Activated CD4-positive, alpha-beta T cell treated with anti-CD3 and anti-CD28 coated beads, Interleukin-2, amount 10 ng/mL, durations not matched to agents 7 days and 5 days (primary cell): Measurements from ENCODE around the gene CD8B2. TPM values are rescaled to one million over a fixed set of nuclear protein-coding genes. Genes with fewer than 3 reads are reported as not detected.
A peak's percentile ranks its signal among the peaks of the same experiment; 100 is the strongest.
"Not testable (repeated sequence)": the region's sequence is repeated elsewhere in the genome, so short reads cannot be mapped to it uniquely, and the experiment has no call there.

Source experiments
- CTCF ChIA-PET: fragments of 350-600 bp; sonication (Branson Sonifier 250); formaldehyde crosslinking; loops from one replicate; lab custom pipeline; 2021; ENCODE audit warnings: antibody characterized with exemption; lab: Charles Lee
- POLR2A ChIA-PET: fragments of 350-600 bp; sonication (Branson Sonifier 250); formaldehyde crosslinking; loops from one replicate; lab custom pipeline; 2021; ENCODE audit warnings: antibody characterized with exemption; lab: Charles Lee
- DNase-seq: peaks from one replicate; pipeline ENCODE4 v3.0.0-alpha.2; 2020
- H3K27ac Mint-ChIP-seq: one replicate; pipeline ENCODE4 v1.8.0; 2021; ENCODE audit warnings: mild to moderate bottlenecking, moderate library complexity, mixed read lengths
- H3K27me3 Mint-ChIP-seq: one replicate; pipeline ENCODE4 v1.8.0; 2021; ENCODE audit warnings: mixed read lengths
- H3K36me3 Mint-ChIP-seq: one replicate; pipeline ENCODE4 v1.8.0; 2021; ENCODE audit warnings: low read depth, mixed read lengths
- H3K4me1 Mint-ChIP-seq: one replicate; pipeline ENCODE4 v1.8.0; 2021; ENCODE audit warnings: mixed read lengths
- H3K4me3 Mint-ChIP-seq: one replicate; pipeline ENCODE4 v1.8.0; 2021; ENCODE audit warnings: mild to moderate bottlenecking, moderate library complexity, mixed read lengths
- H3K9me3 Mint-ChIP-seq: one replicate; pipeline ENCODE4 v1.8.0; 2021; ENCODE audit warnings: mixed read lengths
- total RNA-seq, 2 experiments: library from RNA; stranded (reverse); gene quantifications; one replicate each; pipeline ENCODE4 v1.2.3, GENCODE V29; 2021

CD8B2 gene
- total RNA-seq: not detected

- CTCF ChIA-PET, DNase-seq, POLR2A ChIA-PET, H3K4me3 Mint-ChIP-seq, H3K36me3 Mint-ChIP-seq, H3K9me3 Mint-ChIP-seq, H3K27ac Mint-ChIP-seq, H3K4me1 Mint-ChIP-seq: not testable (repeated sequence)
- peaks cover 15% of the 10 kb centered on the region for H3K27me3 Mint-ChIP-seq
Observed at GRCh38 chr2:106486551-106487385, at the start of gene CD8B2. Gene CD8B2, plus strand, starts transcription at chr2:106487364. Its CDS starts 63 bp downstream, at chr2:106487427.

- H3K9me3 Mint-ChIP-seq, H3K4me3 Mint-ChIP-seq, H3K27ac Mint-ChIP-seq, H3K36me3 Mint-ChIP-seq, POLR2A ChIA-PET, H3K4me1 Mint-ChIP-seq, H3K27me3 Mint-ChIP-seq: not testable (repeated sequence)
- peak; percentile 11 for DNase-seq
- CTCF ChIA-PET: interaction anchor here (0.6 kb wide), 1 partner anchor 111 kb away, joined by 3 read pairs; no protein-coding TSS in a partner anchor
Observed at GRCh38 chr2:106461882-106462281, 25.3 kb upstream of the CD8B2 start.

- DNase-seq, H3K4me3 Mint-ChIP-seq, H3K27ac Mint-ChIP-seq, H3K4me1 Mint-ChIP-seq, H3K9me3 Mint-ChIP-seq, POLR2A ChIA-PET, CTCF ChIA-PET, H3K36me3 Mint-ChIP-seq, H3K27me3 Mint-ChIP-seq: not testable (repeated sequence)
Observed at GRCh38 chr2:106467516-106467915, 19.6 kb upstream of the CD8B2 start.

- H3K9me3 Mint-ChIP-seq, H3K27ac Mint-ChIP-seq, H3K27me3 Mint-ChIP-seq, H3K36me3 Mint-ChIP-seq, CTCF ChIA-PET, POLR2A ChIA-PET, H3K4me3 Mint-ChIP-seq, DNase-seq, H3K4me1 Mint-ChIP-seq: not testable (repeated sequence)
Observed at GRCh38 chr2:106468107-106468506, 19.1 kb upstream of the CD8B2 start, which contains the start of gene RGPD3. Gene RGPD3, minus strand, starts transcription at chr2:106468413. Its CDS starts 125 bp downstream, at chr2:106468288.

DNA sequence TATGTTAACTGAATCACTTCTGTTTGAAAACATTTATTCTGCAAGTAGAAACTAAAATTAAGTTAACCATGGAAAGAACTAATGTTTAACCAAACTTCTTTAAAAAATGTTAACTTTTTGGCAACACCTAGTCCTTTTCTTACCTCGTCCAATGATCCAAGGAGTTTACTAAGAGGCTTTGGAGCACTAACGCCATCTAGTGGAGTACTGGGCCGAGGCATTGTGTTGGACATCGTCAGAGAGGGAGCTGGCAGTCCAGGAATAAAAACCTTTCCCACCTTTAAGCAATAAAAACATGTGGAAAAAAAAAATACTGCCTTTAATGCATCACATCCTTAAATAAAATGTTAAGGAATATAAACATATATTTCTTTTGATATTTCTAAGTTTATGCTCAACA is 16.5 kb upstream of the CD8B2 start:
- CTCF ChIA-PET, H3K36me3 Mint-ChIP-seq, H3K4me3 Mint-ChIP-seq, POLR2A ChIA-PET, H3K9me3 Mint-ChIP-seq, H3K27me3 Mint-ChIP-seq, H3K4me1 Mint-ChIP-seq, H3K27ac Mint-ChIP-seq: not testable (repeated sequence)
- peak; percentile 65 for DNase-seq

GRCh38 chr2:106477647-106478046 is 9.5 kb upstream of the CD8B2 start:
- H3K27ac Mint-ChIP-seq, H3K4me3 Mint-ChIP-seq, H3K4me1 Mint-ChIP-seq, DNase-seq, CTCF ChIA-PET, H3K27me3 Mint-ChIP-seq, H3K9me3 Mint-ChIP-seq, H3K36me3 Mint-ChIP-seq, POLR2A ChIA-PET: not testable (repeated sequence)

- H3K4me3 Mint-ChIP-seq, H3K9me3 Mint-ChIP-seq, H3K27ac Mint-ChIP-seq, H3K36me3 Mint-ChIP-seq, CTCF ChIA-PET, H3K4me1 Mint-ChIP-seq, POLR2A ChIA-PET, DNase-seq, H3K27me3 Mint-ChIP-seq: not testable (repeated sequence)
Observed at GRCh38 chr2:106479563-106479962, 7.6 kb upstream of the CD8B2 start.

DNA sequence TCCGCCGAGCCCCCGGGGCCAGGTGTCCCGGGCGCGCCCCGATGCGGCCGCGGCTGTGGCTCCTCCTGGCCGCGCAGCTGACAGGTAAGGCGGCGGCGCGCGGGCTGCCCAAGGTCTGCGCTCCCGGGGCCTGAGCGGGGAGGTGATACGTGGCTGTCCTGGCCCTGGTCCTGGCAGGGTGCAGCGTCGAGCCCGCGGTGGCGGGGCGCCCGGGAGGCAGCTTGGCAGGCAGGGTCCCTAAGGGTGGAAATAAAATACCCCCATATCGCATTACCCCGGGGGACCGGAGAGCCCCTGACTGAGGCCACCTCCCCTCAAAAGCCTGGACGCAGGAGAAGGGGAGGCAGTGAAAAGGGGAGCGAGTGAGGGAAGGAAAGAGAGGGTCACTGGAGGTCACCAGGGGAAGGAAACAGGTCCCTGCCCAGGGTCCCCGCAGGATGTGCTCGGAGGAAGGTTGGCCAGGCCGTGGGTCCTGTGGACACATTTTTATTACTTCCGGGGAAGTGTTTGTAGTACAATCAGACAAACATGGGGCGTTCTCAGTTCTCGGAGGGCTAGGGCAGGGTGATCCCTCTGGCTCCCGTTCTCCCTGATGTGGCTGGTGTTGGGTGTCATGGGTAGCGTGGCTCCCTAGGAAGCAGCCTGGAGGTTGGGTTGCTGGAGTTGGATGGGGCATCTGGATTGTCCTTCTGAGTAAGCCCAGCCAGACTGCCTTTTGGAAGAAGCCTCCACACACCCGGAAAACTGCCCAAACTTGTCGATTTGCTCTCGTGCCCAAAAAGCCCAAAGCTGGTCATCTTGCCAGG is 425 bp downstream of the CD8B2 start:
- H3K4me3 Mint-ChIP-seq, H3K4me1 Mint-ChIP-seq, H3K9me3 Mint-ChIP-seq, POLR2A ChIA-PET, DNase-seq, CTCF ChIA-PET, H3K36me3 Mint-ChIP-seq, H3K27ac Mint-ChIP-seq: not testable (repeated sequence)
- H3K27me3 Mint-ChIP-seq: peaks cover 15% of the 10 kb centered on the region

GRCh38 chr2:106489701-106490100 is 2.5 kb downstream of the CD8B2 start:
- CTCF ChIA-PET, POLR2A ChIA-PET, H3K27ac Mint-ChIP-seq, H3K36me3 Mint-ChIP-seq, H3K9me3 Mint-ChIP-seq, H3K4me1 Mint-ChIP-seq, DNase-seq, H3K4me3 Mint-ChIP-seq: not testable (repeated sequence)
- peaks cover 15% of the 10 kb centered on the region for H3K27me3 Mint-ChIP-seq

GRCh38 chr2:106492399-106492798 is 5.2 kb downstream of the CD8B2 start:
- DNase-seq, POLR2A ChIA-PET, CTCF ChIA-PET, H3K27ac Mint-ChIP-seq, H3K27me3 Mint-ChIP-seq, H3K4me1 Mint-ChIP-seq, H3K36me3 Mint-ChIP-seq, H3K4me3 Mint-ChIP-seq, H3K9me3 Mint-ChIP-seq: not testable (repeated sequence)

- H3K4me3 Mint-ChIP-seq, H3K36me3 Mint-ChIP-seq, H3K27me3 Mint-ChIP-seq, H3K27ac Mint-ChIP-seq, POLR2A ChIA-PET, H3K9me3 Mint-ChIP-seq, DNase-seq, H3K4me1 Mint-ChIP-seq: not testable (repeated sequence)
- CTCF ChIA-PET: interaction anchor here (0.6 kb wide), 1 partner anchor 1015 kb away, joined by 3 read pairs; no protein-coding TSS in a partner anchor
Observed at GRCh38 chr2:106492913-106493312, 5.7 kb downstream of the CD8B2 start.

GRCh38 chr2:106498549-106498948 is 11.4 kb downstream of the CD8B2 start:
- H3K4me3 Mint-ChIP-seq, H3K27me3 Mint-ChIP-seq, CTCF ChIA-PET, H3K4me1 Mint-ChIP-seq, DNase-seq, H3K36me3 Mint-ChIP-seq, POLR2A ChIA-PET, H3K9me3 Mint-ChIP-seq, H3K27ac Mint-ChIP-seq: not testable (repeated sequence)

GRCh38 chr2:106500350-106500749 is 13.2 kb downstream of the CD8B2 start:
- H3K36me3 Mint-ChIP-seq, H3K4me3 Mint-ChIP-seq, POLR2A ChIA-PET, H3K4me1 Mint-ChIP-seq, DNase-seq, H3K27me3 Mint-ChIP-seq, H3K27ac Mint-ChIP-seq, CTCF ChIA-PET, H3K9me3 Mint-ChIP-seq: not testable (repeated sequence)
